Astrocyte (in vitro differentiated cells and primary cell): Measurements from ENCODE around the gene PEX10. TPM values are rescaled to one million over a fixed set of nuclear protein-coding genes. Genes with fewer than 3 reads are reported as not detected.

ENCODE experiments used
- DNase-seq: peaks from one replicate; pipeline ENCODE4 v3.0.0-alpha.2; 2010; ENCODE audit warnings: low read depth
- FAIRE-seq: peaks from 2 replicates; lab custom pipeline; 2011; peaks lifted over from hg19 to GRCh38; lab: Jason Lieb, UNC
- H2AFZ ChIP-seq: 2 replicates; pipeline ENCODE4 v1.6.0; 2012; ENCODE audit warnings: low read depth, low read length, inconsistent platforms
- H3K27ac ChIP-seq: 2 replicates; pipeline ENCODE4 v1.5.1; 2011; ENCODE audit warnings: low read depth, low read length, inconsistent platforms
- H3K27me3 ChIP-seq: 2 replicates; pipeline ENCODE4 v1.6.0; 2011; ENCODE audit warnings: low read length, inconsistent platforms; ENCODE audit not compliant: insufficient read depth
- H3K36me3 ChIP-seq: 2 replicates; pipeline ENCODE4 v1.5.1; 2011; ENCODE audit warnings: low read length, inconsistent platforms; ENCODE audit not compliant: insufficient read depth
- H3K4me1 ChIP-seq: 2 replicates; pipeline ENCODE4 v1.5.1; 2011; ENCODE audit warnings: low read length, inconsistent platforms; ENCODE audit not compliant: insufficient read depth
- H3K4me2 ChIP-seq: 2 replicates; pipeline ENCODE4 v1.6.0; 2012; ENCODE audit warnings: low read length, inconsistent platforms
- H3K4me3 ChIP-seq: 2 replicates; pipeline ENCODE4 v1.5.1; 2011; ENCODE audit warnings: low read depth, mild to moderate bottlenecking, low read length, inconsistent platforms; ENCODE audit not compliant: insufficient read depth
- H3K79me2 ChIP-seq: 2 replicates; pipeline ENCODE4 v1.6.0; 2012; ENCODE audit warnings: mild to moderate bottlenecking, low read length, inconsistent platforms; ENCODE audit not compliant: insufficient read depth
- H3K9ac ChIP-seq: 2 replicates; pipeline ENCODE4 v1.6.0; 2012; ENCODE audit warnings: mild to moderate bottlenecking, low read length, inconsistent platforms
- H3K9me3 ChIP-seq: 2 replicates; pipeline ENCODE4 v1.5.1; 2012; ENCODE audit warnings: low read depth, mild to moderate bottlenecking, low read length, inconsistent platforms; ENCODE audit not compliant: insufficient read depth
- H4K20me1 ChIP-seq: 2 replicates; pipeline ENCODE4 v1.6.0; 2012; ENCODE audit warnings: low read length, inconsistent platforms; ENCODE audit not compliant: insufficient read depth
- H3K27ac Mint-ChIP-seq: one replicate; pipeline ENCODE4 v1.8.0; 2021; ENCODE audit warnings: mild to moderate bottlenecking, mixed read lengths; ENCODE audit not compliant: unreplicated experiment
- H3K27me3 Mint-ChIP-seq: one replicate; pipeline ENCODE4 v1.8.0; 2021; ENCODE audit warnings: low read depth, mixed read lengths; ENCODE audit not compliant: unreplicated experiment
- H3K36me3 Mint-ChIP-seq: one replicate; pipeline ENCODE4 v1.8.0; 2021; ENCODE audit warnings: low read depth, mixed read lengths; ENCODE audit not compliant: unreplicated experiment
- H3K4me1 Mint-ChIP-seq: one replicate; pipeline ENCODE4 v1.8.0; 2021; ENCODE audit warnings: low read depth, mixed read lengths; ENCODE audit not compliant: unreplicated experiment
- H3K4me3 Mint-ChIP-seq: one replicate; pipeline ENCODE4 v1.8.0; 2021; ENCODE audit warnings: mild to moderate bottlenecking, moderate library complexity, mixed read lengths; ENCODE audit not compliant: unreplicated experiment
- H3K9me3 Mint-ChIP-seq: one replicate; pipeline ENCODE4 v1.8.0; 2021; ENCODE audit warnings: mild to moderate bottlenecking, mixed read lengths; ENCODE audit not compliant: unreplicated experiment
- EZH2 ChIP-seq: IDR thresholded peaks from 2 replicates; pipeline ENCODE4 v1.6.1; 2012; ENCODE audit warnings: mild to moderate bottlenecking, low read length, inconsistent platforms; ENCODE audit not compliant: insufficient read depth
- total RNA-seq: library from RNA; stranded (reverse); gene quantifications from 2 replicates; pipeline ENCODE4 v1.2.1, GENCODE V29; 2021
- TF ChIP-seq, protein P1 (sequence below): IDR thresholded peaks from 2 replicates; pipeline ENCODE4 v1.5.1; 2011; ENCODE audit warnings: low read depth, mild to moderate bottlenecking, inconsistent platforms, low read length, moderate library complexity; ENCODE audit not compliant: insufficient read depth

Gene PEX10
- total RNA-seq, 1 donor from 2014 or later, result 16.6 TPM

DNA sequence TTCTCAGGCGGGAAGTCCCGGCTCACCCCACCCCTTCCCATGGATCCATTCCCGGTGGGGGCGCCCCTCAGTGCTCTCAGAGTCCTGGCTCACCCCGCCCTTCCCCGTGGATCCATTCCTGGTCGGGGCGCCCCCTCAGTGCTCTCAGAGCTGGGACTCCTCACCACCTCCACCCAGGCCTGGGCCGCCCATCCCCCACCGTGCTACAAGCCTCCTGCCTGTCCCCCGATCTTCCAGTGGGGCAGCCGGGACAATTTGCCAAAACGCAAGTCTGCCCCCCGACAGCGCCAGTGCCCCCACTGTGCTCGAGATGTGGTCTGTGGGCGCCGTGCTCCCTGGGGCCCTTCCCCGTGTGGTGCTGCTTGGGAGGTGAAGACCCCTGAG, 40.6 kb upstream of the PEX10 start:
- H3K27me3 Mint-ChIP-seq, result no peaks in the 10 kb centered on the region
- H3K4me1 Mint-ChIP-seq, result peaks cover 14% of the 10 kb centered on the region
- no peaks in the 10 kb centered on the region for H4K20me1 ChIP-seq
- peak overlapping the region; percentile 75 for H3K4me2 ChIP-seq
- no peaks in the 10 kb centered on the region for H3K36me3 Mint-ChIP-seq
- no peak overlapping the region for H3K4me3 ChIP-seq
- DNase-seq (no peak), FAIRE-seq (no peak)
- H3K4me1 ChIP-seq, result peaks cover 34% of the 10 kb centered on the region
- no peak overlapping the region for H3K4me3 Mint-ChIP-seq
- H3K36me3 ChIP-seq, result no peaks in the 10 kb centered on the region
- H3K9me3 ChIP-seq, result no peaks in the 10 kb centered on the region
- H3K27ac Mint-ChIP-seq, result peak overlapping the region; percentile 66
- H3K27ac ChIP-seq, result peak overlapping the region; percentile 94
- H3K79me2 ChIP-seq, result peaks cover 3% of the 10 kb centered on the region
- peak overlapping the region; percentile 83 for H3K9ac ChIP-seq
- H3K9me3 Mint-ChIP-seq, result no peaks in the 10 kb centered on the region
- no peaks in the 10 kb centered on the region for H3K27me3 ChIP-seq
- TF ChIP-seq, protein P1, sequence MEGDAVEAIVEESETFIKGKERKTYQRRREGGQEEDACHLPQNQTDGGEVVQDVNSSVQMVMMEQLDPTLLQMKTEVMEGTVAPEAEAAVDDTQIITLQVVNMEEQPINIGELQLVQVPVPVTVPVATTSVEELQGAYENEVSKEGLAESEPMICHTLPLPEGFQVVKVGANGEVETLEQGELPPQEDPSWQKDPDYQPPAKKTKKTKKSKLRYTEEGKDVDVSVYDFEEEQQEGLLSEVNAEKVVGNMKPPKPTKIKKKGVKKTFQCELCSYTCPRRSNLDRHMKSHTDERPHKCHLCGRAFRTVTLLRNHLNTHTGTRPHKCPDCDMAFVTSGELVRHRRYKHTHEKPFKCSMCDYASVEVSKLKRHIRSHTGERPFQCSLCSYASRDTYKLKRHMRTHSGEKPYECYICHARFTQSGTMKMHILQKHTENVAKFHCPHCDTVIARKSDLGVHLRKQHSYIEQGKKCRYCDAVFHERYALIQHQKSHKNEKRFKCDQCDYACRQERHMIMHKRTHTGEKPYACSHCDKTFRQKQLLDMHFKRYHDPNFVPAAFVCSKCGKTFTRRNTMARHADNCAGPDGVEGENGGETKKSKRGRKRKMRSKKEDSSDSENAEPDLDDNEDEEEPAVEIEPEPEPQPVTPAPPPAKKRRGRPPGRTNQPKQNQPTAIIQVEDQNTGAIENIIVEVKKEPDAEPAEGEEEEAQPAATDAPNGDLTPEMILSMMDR, result no peak
- no peak for TF ChIP-seq EZH2
- H2AFZ ChIP-seq, result no peak overlapping the region

DNA sequence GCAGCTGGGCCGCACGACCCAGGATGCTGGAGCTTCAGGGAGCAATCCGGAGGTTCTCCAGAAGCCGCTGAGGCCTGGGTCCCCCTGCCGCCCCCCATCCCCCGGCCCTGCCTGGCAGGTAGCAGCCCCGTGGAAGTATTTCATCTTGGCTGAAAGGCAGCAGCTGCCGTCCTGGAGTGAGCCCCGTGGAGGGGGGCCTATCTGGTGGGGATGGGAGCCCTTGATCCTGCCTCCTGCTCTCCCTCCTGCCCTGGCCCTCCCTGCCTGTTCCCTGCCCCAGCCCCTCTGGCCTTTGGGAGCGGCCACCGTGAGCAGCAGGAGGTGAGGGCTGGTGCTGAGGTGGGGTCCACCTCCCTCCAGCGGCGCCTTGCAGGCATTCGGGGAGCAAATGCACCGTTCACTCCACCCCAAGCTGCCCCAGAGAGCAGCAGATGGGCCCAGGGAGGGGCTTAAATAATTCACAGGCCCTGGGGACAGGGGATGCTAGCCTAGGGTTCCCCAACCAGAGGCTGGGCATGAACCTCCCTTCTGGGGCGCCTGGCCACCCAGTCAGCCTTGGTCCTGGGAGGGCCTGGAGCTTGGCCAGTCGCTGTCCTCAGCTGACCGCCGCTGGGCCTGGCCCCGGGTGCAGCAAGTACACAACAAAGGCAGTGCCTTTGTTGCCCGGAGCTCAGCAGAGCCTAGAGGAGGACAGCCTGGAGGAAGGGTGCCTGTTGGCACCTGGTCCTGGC, 40.0 kb upstream of the PEX10 start:
- H3K27ac Mint-ChIP-seq, result peak overlapping the region; percentile 78
- H3K27ac ChIP-seq, result peak overlapping the region; percentile 94
- H3K36me3 Mint-ChIP-seq, result no peaks in the 10 kb centered on the region
- peaks cover 14% of the 10 kb centered on the region for H3K4me1 Mint-ChIP-seq
- no peaks in the 10 kb centered on the region for H3K9me3 Mint-ChIP-seq
- peaks cover 3% of the 10 kb centered on the region for H3K79me2 ChIP-seq
- H3K9ac ChIP-seq, result peak overlapping the region; percentile 83
- H3K4me1 ChIP-seq, result peaks cover 40% of the 10 kb centered on the region
- DNase-seq, result no peak
- no peak for FAIRE-seq
- no peaks in the 10 kb centered on the region for H3K9me3 ChIP-seq
- H3K4me3 ChIP-seq, result no peak overlapping the region
- no peaks in the 10 kb centered on the region for H3K27me3 Mint-ChIP-seq
- H3K36me3 ChIP-seq, result no peaks in the 10 kb centered on the region
- no peaks in the 10 kb centered on the region for H4K20me1 ChIP-seq
- no peak overlapping the region for H2AFZ ChIP-seq
- no peaks in the 10 kb centered on the region for H3K27me3 ChIP-seq
- TF ChIP-seq, protein P1, result no peak
- no peak for TF ChIP-seq EZH2
- H3K4me3 Mint-ChIP-seq, result no peak overlapping the region
- peak overlapping the region; percentile 75 for H3K4me2 ChIP-seq

DNA sequence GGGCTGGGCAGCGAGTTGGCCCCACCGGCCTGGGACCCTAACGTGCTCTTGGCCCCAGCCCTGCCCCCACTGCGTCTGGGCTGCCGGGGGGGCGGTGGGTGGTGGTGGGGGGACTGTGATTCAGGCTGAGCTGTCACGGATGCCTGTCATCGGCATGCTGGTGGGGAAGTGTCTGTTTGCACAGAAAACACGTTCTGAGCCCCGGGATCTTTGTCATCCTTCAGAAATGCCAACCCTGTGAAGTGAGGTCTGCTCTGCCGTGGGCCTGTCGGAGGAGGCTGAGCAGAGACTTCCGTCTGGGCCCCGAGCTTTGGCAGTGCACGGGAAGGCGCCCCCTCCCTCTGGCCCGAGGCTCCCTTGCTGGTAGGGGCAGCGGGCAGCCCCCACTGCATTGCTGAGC, 39.4 kb upstream of the PEX10 start:
- H2AFZ ChIP-seq, result no peak overlapping the region
- H3K4me1 Mint-ChIP-seq, result peaks cover 14% of the 10 kb centered on the region

More for the DNA sequence above, 39.4 kb upstream of the PEX10 start:
- H3K27ac ChIP-seq, result peak overlapping the region; percentile 94
- H3K4me2 ChIP-seq, result peak overlapping the region; percentile 75
- no peaks in the 10 kb centered on the region for H3K36me3 Mint-ChIP-seq
- peaks cover 46% of the 10 kb centered on the region for H3K4me1 ChIP-seq
- H4K20me1 ChIP-seq, result no peaks in the 10 kb centered on the region
- DNase-seq (peak; percentile 74), FAIRE-seq (peak; percentile 13)
- no peaks in the 10 kb centered on the region for H3K27me3 ChIP-seq
- H3K36me3 ChIP-seq, result no peaks in the 10 kb centered on the region
- peaks cover 3% of the 10 kb centered on the region for H3K79me2 ChIP-seq
- TF ChIP-seq, protein P1, result no peak
- TF ChIP-seq EZH2, result no peak
- H3K4me3 ChIP-seq, result no peak overlapping the region
- H3K27ac Mint-ChIP-seq, result peak overlapping the region; percentile 53
- H3K9me3 ChIP-seq, result no peaks in the 10 kb centered on the region
- H3K9ac ChIP-seq, result peak overlapping the region; percentile 83
- no peak overlapping the region for H3K4me3 Mint-ChIP-seq
- no peaks in the 10 kb centered on the region for H3K9me3 Mint-ChIP-seq
- no peaks in the 10 kb centered on the region for H3K27me3 Mint-ChIP-seq
